HEK293 (cell line): ENCODE data around the gene TBCK.

ENCODE experiments used
- ATF2 ChIP-seq: fragments of 450-650 bp; formaldehyde crosslinking; IDR thresholded peaks from 2 replicates; pipeline ENCODE4 v1.5.1; 2016; ENCODE audit warnings: missing biosample characterization, missing genetic modification characterization, low read depth
- CTCF ChIP-seq: fragments of 450-650 bp; formaldehyde crosslinking; IDR thresholded peaks from 2 replicates; pipeline ENCODE4 v1.5.1; 2016; ENCODE audit warnings: missing biosample characterization, missing genetic modification characterization
- REST ChIP-seq: fragments of 450-650 bp; formaldehyde crosslinking; IDR thresholded peaks from 2 replicates; pipeline ENCODE4 v1.5.1; 2016; ENCODE audit warnings: missing biosample characterization, missing genetic modification characterization
- ZBTB26 ChIP-seq: fragments of 450-650 bp; formaldehyde crosslinking; optimal IDR thresholded peaks from 2 replicates; pipeline ENCODE3; 2016; ENCODE audit warnings: missing biosample characterization, mild to moderate bottlenecking, missing genetic modification characterization
- ZFP37 ChIP-seq: fragments of 450-650 bp; formaldehyde crosslinking; IDR thresholded peaks from 2 replicates; pipeline ENCODE4 v1.5.1; 2016; ENCODE audit warnings: missing biosample characterization, missing genetic modification characterization
- ZNF274 ChIP-seq, 2 experiments: fragments of 200-500 bp in 1 of 2; fragments of 450-650 bp in 1 of 2; sonication (Bioruptor generic) in 1 of 2; formaldehyde crosslinking in 1 of 2; IDR thresholded peaks; 2 replicates each; pipeline versions ENCODE4 v1.5.1 to v1.6.1; 2014 to 2016; ENCODE audit warnings: borderline replicate concordance in 1 of 2, inconsistent platforms in 1 of 2, low read length in 1 of 2, missing biosample characterization in 1 of 2, missing genetic modification characterization in 1 of 2

- no peak for TF ChIP-seq ATF2 (tag by site-specific recombination)
- no peak for TF ChIP-seq CTCF (tag by site-specific recombination)
- TF ChIP-seq ZNF274 (IDR thresholded peaks at IDR 0.05; ENCODE audit: low read length), result no peak
- no peak for TF ChIP-seq ZNF274 (tag by site-specific recombination; IDR thresholded peaks at IDR 0.05; ENCODE audit: borderline replicate concordance)
- no peak for TF ChIP-seq ZBTB26
- TF ChIP-seq REST (tag by site-specific recombination), result no peak
- no peak for TF ChIP-seq ZFP37 (tag by site-specific recombination)
Observed at GRCh38 chr4:106140601-106141000, 175.4 kb downstream of the TBCK start.
